Measurements from ENCODE around the gene GPATCH8.

DNA sequence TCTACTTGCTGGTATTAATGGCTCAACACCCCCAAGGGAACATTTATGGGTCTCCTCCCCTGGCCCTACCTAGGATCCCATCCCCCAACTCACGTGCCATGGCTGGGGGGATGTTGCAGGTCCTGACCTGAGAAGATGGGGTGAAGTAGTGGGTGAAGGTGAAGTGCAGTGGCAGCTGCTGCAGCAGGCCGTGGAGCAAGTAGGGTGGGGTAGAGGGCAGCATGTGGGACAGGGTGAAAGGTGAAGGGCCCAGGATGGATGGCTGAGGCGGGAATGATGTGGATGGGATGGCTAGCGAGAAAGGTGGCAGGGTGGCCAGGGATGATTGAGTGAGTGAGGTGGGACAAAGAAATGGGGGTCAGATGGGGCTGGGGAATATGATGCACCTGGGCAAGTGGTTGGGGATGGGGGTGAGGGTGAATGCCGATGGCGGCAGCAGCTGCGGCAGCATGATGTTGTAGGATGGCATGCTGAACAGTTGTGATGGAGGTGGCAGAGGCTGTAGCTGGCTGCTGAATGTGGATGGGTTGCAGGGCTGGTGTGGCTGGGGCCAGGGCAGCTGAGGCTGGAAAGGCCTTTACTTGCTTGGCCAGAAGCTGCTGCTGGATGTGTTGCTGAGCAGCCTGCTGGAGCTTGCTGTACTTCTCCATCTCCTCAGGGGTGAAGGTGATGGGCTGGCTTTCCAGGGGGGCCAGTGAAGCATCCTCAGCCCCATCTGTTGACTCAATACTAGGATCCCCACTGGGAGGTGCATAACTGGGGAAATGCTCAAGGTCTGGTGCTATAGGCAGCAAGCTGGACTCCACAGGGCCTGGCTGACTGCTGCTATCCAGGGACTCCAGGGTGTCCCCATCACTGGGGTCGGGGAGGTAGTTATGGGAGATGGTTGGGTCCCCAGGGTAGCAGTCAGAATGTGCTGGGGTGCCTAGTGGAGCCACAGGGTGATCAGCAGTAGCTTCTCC lies 105.4 kb downstream of the GPATCH8 start:
- TF ChIP-seq, protein P1, sequence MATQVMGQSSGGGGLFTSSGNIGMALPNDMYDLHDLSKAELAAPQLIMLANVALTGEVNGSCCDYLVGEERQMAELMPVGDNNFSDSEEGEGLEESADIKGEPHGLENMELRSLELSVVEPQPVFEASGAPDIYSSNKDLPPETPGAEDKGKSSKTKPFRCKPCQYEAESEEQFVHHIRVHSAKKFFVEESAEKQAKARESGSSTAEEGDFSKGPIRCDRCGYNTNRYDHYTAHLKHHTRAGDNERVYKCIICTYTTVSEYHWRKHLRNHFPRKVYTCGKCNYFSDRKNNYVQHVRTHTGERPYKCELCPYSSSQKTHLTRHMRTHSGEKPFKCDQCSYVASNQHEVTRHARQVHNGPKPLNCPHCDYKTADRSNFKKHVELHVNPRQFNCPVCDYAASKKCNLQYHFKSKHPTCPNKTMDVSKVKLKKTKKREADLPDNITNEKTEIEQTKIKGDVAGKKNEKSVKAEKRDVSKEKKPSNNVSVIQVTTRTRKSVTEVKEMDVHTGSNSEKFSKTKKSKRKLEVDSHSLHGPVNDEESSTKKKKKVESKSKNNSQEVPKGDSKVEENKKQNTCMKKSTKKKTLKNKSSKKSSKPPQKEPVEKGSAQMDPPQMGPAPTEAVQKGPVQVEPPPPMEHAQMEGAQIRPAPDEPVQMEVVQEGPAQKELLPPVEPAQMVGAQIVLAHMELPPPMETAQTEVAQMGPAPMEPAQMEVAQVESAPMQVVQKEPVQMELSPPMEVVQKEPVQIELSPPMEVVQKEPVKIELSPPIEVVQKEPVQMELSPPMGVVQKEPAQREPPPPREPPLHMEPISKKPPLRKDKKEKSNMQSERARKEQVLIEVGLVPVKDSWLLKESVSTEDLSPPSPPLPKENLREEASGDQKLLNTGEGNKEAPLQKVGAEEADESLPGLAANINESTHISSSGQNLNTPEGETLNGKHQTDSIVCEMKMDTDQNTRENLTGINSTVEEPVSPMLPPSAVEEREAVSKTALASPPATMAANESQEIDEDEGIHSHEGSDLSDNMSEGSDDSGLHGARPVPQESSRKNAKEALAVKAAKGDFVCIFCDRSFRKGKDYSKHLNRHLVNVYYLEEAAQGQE (IDR thresholded peaks at IDR 0.05; ENCODE audit: low read depth, low read length), result no peak
- TF ChIP-seq, protein P2, sequence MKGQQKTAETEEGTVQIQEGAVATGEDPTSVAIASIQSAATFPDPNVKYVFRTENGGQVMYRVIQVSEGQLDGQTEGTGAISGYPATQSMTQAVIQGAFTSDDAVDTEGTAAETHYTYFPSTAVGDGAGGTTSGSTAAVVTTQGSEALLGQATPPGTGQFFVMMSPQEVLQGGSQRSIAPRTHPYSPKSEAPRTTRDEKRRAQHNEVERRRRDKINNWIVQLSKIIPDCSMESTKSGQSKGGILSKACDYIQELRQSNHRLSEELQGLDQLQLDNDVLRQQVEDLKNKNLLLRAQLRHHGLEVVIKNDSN (IDR thresholded peaks at IDR 0.05; ENCODE audit: borderline replicate concordance, extremely low read length, insufficient read depth, low read depth, low read length), result no peak
- no peak for TF ChIP-seq TAF1 (IDR thresholded peaks at IDR 0.05; ENCODE audit: borderline replicate concordance, low read depth, low read length)
- no peak for TF ChIP-seq TCF12 (IDR thresholded peaks at IDR 0.05; ENCODE audit: low read depth, low read length)
- TF ChIP-seq, protein P3, sequence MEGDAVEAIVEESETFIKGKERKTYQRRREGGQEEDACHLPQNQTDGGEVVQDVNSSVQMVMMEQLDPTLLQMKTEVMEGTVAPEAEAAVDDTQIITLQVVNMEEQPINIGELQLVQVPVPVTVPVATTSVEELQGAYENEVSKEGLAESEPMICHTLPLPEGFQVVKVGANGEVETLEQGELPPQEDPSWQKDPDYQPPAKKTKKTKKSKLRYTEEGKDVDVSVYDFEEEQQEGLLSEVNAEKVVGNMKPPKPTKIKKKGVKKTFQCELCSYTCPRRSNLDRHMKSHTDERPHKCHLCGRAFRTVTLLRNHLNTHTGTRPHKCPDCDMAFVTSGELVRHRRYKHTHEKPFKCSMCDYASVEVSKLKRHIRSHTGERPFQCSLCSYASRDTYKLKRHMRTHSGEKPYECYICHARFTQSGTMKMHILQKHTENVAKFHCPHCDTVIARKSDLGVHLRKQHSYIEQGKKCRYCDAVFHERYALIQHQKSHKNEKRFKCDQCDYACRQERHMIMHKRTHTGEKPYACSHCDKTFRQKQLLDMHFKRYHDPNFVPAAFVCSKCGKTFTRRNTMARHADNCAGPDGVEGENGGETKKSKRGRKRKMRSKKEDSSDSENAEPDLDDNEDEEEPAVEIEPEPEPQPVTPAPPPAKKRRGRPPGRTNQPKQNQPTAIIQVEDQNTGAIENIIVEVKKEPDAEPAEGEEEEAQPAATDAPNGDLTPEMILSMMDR (IDR thresholded peaks at IDR 0.05 in 2 of 3, conservative IDR thresholded peaks at IDR 0.05 in 1 of 3; ENCODE audit: control insufficient read depth in 2 of 3, extremely low read depth in 1 of 3, insufficient read depth in 1 of 3, low read depth in 3 of 3, low read length in 3 of 3), result no peak
- peak; percentile 47 for TF ChIP-seq POLR2A (IDR thresholded peaks at IDR 0.05; ENCODE audit: low read depth, low read length)
- TF ChIP-seq WRNIP1 (IDR thresholded peaks at IDR 0.05; ENCODE audit: borderline replicate concordance, low read depth, low read length), result no peak
- TF ChIP-seq NR2F1 (conservative IDR thresholded peaks at IDR 0.05), result no peak

All from GM12878 (cell line).